Esophagus mucosa (tissue), 1 donor: ENCODE measurements around the gene SOX12. TPM values are rescaled to one million over a fixed set of nuclear protein-coding genes. Genes with fewer than 3 reads are reported as not detected.
"Not testable (repeated sequence)": the region's sequence is repeated elsewhere in the genome, so short reads cannot be mapped to it uniquely, and the experiment has no call there.

Experiments used
- ATAC-seq: fragments of 200-7000 bp; cut with Tn5 transposase; one replicate; pipeline ENCODE4 v1.9.1; 2020
- total RNA-seq: library from RNA; stranded (reverse); gene quantifications from one replicate; pipeline ENCODE4 v1.2.4, GENCODE V29; 2023
- donor health status: DM: yes; HTN: yes; CAD: no.

Gene SOX12
- total RNA-seq, 1 donor from 2014 or later, result 4.5 TPM

DNA sequence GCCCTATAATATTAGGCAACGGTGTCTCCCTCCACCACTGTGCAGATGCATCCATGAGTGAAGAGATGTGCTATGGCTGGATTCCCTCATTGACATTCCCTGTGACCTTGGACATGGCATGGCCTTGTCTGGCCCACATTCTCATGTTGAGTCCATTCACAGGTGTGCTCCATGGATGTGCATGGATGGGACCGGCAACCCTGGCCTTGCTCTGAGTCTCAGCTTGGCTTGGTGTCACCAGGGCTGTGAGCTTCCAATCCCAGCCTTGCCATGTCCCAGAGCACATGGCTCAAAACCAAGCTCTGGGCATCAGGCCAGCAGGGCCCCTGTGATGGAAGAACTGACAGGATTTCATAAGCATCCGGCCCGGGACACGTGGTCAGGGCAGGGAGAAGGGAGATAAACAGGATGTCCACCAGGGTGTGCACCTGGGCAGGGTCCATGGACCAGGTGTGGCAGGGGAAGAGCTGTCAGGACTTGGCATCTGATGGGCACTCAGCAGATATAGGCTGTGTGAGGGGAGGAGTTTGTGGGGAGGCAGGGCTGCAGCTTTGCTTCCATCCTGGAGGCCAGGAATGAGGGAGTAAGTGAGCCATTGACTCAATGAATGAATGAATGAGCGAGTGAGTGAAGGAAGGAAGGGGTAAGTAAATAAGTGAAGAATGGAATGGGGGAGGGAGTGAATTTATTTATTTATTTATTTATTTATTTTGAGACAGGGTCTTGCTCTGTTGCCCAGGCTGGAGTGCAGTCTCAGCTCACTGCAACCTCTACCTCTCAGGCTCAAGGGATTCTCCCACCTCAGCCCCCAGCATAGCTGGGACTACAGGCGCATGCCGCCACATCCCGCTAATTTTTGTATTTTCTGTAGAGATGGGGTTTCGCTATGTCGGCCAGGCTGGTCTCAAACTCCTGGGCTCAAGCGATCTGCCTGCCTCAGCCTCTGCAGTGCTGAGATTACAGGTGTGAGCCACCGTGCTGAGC lies 37.2 kb downstream of the SOX12 start:
- ATAC-seq, result peak; percentile 88

DNA sequence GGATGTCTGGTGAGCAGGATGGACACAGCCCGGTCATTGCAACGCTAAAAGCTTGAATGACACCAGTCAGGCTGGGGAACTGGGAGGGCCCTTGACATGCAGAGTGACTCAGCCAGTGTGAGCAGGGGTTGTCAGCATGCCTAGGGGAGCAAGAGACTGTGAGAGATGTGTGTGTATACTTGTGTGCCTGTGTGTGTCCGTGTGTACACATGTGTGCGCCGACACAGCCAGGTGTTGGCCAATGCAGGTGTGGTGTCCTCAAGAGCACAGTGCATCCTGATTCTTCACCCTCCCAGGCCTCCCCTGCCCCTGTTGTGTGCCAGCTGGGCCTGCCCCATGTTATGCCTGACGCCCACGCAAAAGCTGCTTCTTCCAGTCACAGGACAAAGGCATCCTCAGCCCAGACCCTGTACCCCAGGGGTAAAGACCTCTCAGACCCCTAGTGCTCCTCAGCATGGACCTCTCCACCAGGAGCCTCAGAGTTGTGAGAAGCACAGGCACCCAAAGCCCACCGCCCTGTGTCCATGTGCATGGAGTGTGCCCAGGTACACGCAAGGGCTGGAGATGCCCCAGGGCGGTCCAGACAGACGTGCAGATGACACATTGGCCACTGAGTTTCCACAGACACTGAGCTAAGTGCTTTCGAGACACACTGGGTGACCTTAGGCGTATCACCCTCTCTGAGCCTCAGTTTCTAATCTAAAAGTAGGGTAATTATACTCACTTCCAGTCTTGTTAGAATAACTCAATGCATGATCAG lies 38.1 kb downstream of the SOX12 start:
- peak; percentile 64 for ATAC-seq

DNA sequence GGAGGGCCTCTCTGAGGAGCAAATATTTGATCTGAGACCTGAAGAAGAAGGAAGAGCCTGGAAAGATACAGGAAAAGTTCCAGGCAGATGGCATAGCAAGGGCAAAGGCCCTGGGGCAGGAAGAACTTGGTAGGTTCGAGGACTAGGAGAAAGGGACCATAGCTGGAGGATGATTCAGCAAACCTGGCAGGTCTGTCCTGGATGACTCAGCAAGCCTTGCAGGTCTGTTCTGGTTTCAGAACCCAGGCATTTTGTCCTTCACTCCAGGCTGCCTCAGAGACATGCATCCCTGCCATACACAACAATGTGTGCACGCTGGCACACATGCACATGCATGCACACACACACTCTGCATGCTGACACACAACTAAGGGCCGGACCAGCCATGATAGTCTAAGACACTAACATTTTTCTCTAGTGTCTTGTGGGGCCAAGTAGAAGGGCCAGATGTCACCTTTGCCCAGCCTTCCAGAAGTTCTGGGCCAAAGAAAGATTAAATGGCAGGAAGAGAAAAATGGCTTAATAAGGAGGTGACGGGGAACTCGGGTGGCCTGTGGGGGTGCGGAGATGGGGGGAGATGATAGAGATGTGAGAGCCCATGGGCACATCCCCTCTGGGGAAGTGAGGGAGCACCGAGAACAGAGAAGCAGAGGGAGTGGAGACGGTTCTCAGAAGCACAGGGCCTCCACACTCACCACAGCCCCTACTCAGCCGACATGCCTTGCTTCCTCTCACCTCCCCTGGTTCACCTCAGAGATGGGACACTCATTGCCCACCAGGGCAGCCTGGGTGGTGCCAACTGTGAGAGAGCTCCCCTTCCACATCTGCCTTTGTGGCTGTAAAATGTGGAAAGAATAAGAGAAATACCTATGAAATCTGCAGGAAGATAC lies 39.8 kb downstream of the SOX12 start:
- peak; percentile 57 for ATAC-seq

DNA sequence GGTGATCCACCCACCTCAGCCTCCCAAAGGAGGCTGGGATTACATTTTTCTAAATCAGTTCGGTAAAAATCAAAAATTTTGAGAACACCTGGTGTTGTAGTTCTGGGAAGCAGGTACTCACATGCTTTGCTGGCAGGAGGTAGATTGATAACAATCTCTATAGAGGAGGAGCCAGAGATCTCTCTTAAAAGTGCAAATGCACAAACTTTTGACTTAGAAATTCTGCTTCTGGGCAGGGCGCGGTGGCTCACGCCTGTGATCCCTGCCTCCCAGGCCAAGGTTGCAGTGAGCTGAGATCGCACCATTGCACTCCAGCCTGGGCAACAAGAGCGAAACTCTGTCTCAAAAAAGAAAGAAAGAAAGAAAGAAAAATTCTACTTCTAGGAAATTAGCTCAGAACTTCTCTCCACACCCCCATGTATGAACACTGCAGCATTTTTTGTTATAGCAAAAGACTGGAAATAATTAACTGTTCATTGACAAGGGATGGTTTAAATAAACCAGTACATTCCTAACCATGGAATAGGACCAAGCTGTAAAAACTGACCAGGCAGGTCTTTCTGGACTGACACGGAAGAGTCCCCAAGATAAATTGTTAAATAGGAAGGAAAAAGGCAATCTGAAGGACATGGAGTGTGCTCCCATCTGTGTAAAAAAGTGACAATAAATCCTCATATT lies 40.8 kb downstream of the SOX12 start:
- ATAC-seq, result no peak

DNA sequence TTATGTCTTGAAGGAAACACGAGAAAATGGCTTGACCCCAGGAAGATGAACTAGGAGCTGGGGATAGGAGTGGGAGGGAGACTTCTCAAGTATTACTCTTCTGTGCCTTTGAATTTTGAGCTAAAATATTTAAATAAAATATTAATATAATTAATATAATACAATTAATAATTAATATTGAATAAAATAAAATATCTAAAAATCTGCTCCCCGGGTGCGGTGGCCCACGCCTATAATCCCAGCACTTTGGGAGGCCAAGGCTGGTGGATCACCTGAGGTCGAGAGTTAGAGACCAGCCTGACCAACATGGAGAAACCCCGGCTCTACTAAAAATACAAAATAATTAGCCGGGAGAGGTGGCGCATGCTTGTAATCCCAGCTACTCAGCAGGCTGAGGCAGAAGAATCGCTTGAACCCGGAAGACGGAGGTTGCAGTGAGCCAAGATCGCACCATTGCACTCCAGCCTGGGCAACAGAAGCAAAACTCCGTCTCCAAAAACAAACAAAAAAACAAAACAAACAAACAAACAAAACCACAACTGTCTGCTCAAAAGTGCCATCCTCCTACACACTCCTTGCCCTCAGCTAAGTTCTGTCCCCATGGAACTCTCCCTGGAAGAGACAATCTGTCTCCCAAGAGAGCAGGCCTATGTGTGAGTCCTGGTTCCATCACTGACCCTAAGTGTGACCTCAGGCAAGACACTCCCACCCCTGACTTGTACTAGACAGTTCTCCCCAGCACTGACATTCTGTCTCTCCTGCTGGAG lies 41.5 kb downstream of the SOX12 start:
- no peak for ATAC-seq

DNA sequence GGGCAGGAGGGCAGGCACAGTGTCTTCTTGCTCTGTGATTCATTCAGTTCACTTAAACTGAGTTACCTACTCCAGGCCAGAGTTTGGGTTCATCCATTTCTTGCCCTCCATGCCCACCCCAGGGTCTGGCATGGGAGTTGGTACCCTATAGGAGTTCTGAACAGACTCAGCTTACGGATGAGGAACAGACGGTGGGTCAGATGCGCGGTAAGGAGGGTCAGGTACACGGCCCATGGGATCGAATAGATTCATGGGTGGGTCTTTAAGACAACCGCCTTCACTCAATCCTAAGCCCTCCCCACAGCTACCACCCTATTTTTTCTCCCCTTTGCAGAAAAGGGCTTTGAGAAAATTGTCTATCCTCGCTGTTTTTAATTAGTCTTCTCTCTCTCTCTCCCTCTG lies 42.1 kb downstream of the SOX12 start:
- no peak for ATAC-seq

DNA sequence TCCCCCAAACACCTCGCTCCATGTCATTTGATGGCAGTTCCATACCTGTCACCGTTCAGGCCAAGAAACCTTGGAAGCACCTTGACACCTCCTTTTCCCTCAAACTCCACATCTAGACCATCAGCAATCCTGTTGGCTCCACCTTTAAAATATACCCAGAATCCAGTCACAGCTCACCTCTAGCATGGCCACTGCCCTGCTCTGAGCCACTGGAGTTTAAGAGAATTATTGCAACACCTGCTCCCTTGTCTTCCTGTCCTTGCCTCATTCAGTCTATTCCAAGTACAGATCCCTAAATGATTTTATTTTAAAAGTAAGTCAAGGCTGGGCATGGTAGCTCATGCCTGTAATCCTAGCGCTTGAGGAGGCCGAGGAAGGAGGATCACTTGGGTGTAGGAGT lies 43.6 kb downstream of the SOX12 start:
- ATAC-seq, result no peak

DNA sequence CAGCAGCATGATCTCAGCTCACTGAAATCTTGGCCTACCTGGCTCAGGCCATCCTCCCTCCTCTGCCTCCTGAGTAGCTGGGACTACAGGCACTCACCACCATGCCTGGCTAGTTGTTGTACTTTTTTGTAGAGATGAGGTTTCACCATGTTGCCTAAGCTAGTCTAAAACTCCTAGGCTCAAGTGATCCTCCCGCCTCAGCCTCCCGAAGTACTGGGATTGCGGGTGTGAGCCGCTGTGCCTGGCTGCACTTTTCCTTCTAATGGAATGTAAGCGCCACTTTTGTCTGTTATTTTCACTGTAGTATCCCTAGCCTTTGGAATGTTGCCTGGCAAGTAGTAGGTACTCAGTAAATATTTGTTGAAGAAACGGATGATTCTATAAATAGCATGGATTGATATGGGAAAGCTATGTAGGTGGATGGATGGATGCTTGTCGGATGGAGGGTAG lies 44.8 kb downstream of the SOX12 start:
- ATAC-seq, result no peak

DNA sequence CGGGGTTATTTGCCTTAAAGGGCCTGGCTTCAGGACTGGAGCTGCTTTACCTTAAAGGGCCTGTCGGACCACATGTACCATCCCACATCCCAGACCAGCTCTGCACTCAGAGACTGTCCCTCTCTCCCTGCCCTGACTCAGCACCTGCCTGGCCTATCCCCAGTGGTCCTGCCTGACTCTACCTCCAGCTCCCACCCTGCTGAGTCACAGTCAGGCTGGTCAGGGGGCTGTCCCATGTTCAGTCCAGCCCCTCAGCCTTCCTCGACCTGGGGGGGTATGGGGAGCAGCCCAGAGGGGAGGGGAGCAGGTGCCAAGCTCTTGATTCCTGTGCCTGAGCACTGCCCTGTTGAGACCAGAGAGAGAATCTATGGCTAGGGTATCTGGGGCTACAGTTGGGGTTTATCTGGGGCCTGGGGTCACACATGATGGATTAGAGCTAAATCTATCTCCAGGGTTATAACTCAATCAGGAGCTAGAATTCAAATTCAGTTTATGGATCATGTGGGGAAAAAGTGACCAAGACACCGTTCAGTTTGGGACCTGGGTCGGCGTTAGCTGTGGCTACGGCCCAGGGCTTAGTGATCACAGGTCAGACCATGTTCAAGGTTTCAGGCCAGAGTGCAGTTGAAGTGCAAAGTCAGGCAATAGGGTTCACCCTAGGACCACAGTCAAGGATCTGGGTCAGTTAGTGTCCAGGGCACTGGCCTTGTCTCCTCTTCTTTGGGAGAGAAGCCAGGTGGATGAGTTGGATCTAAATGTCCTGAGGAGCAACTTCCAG lies 45.8 kb downstream of the SOX12 start:
- peak; percentile 4 for ATAC-seq

DNA sequence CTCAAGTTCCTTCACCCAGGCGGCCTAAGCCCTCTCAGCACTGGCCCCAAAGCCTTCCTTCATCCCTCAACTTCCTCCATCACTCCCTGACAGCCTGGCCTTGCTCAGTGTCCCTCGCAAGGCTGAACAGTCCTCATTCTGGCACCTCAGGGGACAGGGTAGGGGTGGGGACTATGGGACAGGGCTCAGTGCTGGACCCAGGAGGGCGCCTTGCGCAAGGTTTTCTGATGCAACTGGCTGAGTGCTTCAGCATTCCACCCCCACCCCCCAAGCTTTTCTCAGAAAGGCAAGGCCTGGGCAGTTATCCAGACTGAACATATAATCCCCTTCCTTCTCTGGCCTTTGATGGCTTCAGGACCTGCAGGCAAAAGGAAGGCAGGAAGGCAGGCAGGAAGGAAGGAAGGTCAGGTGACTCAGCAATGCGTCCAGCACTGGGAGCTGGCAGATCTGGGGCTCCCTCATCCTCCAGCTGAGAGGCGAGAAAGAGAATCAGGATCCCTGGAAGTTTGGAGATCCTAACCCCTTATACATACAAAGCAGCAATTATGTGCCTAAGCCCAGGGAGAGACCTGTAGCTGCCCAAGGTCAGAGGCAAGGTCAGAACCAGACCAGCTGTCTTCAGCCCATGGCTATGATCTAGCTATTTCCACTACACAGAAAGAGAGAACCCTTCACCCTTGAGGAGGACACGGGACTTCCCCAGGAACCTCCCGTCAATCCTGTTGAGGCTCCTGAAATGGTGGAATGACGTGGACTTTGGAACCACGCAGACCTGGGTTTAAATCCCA lies 46.6 kb downstream of the SOX12 start:
- peak; percentile 66 for ATAC-seq

DNA sequence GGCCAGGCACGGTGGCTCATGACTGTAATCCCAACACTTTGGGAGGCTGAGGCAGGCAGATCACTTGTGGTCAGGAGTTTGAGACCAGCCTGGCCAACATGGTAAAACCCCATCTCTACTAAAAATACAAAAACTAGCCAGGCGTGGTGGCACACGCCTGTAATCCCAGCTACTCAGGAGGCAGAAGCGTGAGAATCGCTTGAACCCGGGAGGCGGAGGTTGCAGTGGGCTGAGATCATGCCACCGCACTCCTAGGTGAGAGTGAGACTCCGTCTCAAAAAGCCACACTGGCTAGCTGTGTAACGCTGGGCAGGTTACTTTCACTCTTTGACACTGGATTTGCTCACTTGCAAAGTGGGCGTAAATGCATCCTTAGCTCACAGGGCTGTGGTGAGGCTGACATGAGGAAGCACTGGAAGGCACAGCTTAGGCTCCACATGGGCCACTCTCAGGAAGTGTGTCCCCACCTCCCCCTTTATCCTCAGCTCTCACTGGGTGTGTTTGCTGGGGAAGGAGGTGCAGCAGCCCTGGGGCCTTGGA lies 47.3 kb downstream of the SOX12 start:
- ATAC-seq, result peak; percentile 37

DNA sequence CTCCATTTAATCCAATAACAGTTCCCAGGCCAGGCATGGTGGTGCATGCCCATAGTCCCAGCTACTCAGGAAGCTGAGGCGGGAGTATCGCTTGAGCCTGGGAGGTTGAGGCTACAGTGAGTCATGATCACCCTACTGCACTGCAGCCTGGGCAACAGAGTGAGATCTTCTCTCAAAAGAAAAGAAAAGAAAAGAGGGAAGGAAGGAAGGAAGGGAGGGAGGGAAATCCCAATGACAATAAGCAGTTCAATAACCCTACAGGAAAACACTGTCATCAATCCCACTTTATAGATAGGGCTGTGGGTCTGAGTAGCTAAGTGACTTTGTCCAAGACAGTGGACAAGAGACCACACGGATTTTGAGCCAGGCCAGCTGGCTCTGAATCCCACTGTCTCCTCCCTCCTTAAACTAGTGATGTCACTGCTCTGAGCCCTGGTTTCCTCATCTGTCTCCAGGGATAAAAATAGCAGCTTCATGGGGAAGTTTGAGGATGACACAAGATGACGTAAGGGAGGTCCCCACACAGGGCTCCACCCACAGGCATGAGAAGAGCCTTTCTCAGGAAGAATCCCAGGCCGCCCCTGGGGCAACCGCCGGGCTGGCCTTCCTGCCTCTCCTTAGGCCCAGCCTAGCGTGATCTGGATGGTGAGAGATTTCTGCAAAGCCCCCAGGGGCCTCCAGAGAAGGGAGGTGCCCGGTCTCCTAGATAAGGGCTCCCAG lies 48.0 kb downstream of the SOX12 start:
- peak; percentile 68 for ATAC-seq

DNA sequence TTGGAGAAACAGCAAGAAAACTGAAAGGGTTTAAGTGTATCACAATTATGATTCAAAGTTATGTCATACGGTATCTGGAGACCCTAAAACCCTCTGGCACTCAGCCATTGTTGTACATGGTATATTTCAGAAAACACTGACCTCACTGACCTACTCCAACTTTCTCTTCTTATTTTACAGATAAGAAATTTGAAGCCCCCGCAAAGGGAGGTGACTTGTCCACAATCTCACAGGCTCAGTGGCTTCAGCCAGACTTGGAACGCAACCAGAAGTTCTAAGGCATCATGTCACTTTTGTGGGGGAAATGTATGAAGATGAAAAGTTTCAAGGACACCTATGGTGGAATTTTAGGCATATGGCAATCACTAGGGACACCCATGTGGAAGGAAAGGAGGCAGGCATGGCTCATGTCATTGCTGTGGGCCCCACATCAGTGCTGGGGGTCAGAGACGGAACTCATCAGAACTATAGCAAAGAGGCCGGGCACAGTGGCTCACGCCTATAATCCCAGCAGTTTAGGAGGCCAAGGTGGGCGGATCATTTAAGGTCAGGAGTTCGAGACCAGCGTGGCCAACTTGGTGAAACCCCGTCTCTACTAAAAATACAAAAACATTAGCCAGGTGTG lies 50.0 kb downstream of the SOX12 start:
- ATAC-seq, result no peak

DNA sequence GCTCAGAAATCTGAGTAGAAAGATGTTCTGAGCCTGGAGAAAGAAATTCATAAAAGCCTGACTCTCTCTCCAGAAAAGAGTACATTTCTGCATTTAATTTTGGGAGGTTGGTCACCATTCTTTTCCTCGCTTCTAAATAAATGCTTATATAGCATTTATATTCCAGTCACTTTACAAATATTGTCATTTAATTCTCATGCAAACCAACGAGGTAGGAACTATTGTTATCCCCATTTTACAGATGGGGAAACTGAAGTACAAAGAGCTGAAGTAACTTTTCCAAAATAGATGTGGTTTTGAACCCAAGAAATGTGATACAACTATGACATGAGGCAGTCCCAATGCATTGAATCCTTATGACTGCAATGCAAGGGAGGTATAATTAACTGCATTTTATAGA lies 50.7 kb downstream of the SOX12 start:
- ATAC-seq, result no peak

DNA sequence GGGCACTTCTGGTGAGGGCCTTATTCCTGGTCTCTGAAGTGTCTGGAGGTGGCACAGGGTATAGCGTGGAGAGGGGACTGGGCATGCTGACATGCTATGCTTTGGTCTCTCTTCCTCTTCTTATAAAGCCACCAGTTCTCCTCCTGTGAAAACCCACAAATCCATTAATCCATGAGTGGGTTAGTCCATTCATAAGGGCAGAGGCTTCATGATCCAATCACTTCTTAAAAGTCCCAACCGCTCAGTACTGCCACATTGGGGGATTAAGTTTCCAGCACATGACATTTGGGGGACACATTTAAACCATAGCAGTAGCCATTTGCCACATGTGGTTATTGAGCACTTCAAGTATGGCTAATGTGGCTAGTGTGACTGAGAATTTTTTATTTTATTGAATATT lies 51.4 kb downstream of the SOX12 start:
- ATAC-seq, result no peak

DNA sequence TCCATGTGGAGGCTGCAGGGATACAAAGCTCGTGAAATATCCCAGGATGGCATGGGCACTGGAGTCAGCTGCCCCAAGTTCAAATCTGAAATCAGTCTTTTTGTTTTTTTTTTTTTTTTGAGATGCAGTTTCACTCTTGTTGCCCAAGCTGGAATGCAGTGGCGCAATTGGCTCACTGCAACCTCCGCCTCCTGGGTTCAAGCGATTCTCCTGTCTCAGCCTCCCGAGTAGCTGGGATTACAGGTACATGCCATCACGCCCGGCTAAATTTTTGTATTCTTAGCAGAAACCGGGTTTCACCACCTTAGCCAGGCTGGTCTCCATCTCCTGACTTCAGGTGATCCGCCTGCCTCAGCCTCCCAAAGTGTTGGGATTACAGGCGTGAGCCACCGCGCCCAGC lies 52.2 kb downstream of the SOX12 start:
- ATAC-seq, result not testable (repeated sequence)

DNA sequence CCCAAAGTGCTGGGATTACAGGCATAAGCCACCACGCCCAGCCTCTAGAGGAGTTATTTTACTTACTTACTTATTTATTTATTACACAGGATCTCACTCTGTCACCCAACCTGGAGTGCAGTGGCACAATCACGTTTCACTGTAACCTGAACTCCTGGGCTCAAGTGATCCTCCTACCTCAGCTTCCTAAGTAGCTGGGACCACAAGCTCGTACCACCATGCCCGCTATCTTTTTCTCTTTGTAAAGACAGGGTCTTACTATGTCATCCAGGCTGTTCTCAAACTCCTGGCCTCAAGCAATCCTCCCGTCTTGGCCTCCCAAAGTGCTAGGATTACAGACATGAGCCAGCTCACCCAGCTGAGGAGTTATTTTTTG lies 53.6 kb downstream of the SOX12 start:
- ATAC-seq, result no peak
